NCI-H2227 treated with DMSO at 0.1 percent for 48 hours (cell line): ENCODE measurements around the gene DENND10.
"Not testable (repeated sequence)": the region's sequence is repeated elsewhere in the genome, so short reads cannot be mapped to it uniquely, and the experiment has no call there.

Source experiments
- DNase-seq: peaks from one replicate; lab custom pipeline; 2025; lab: John Stamatoyannopoulos, UW

The DENND10 gene

GRCh38 chr10:119167041-119167440 is 63.1 kb downstream of the DENND10 start:
- DNase-seq = no peak

GRCh38 chr10:119174109-119174508 is 70.2 kb downstream of the DENND10 start:
- DNase-seq = no peak

- DNase-seq = no peak
Measured at GRCh38 chr10:119176166-119176565, 72.3 kb downstream of the DENND10 start.

GRCh38 chr10:119177708-119178371 is 73.9 kb downstream of the DENND10 start:
- DNase-seq = no peak

DNA sequence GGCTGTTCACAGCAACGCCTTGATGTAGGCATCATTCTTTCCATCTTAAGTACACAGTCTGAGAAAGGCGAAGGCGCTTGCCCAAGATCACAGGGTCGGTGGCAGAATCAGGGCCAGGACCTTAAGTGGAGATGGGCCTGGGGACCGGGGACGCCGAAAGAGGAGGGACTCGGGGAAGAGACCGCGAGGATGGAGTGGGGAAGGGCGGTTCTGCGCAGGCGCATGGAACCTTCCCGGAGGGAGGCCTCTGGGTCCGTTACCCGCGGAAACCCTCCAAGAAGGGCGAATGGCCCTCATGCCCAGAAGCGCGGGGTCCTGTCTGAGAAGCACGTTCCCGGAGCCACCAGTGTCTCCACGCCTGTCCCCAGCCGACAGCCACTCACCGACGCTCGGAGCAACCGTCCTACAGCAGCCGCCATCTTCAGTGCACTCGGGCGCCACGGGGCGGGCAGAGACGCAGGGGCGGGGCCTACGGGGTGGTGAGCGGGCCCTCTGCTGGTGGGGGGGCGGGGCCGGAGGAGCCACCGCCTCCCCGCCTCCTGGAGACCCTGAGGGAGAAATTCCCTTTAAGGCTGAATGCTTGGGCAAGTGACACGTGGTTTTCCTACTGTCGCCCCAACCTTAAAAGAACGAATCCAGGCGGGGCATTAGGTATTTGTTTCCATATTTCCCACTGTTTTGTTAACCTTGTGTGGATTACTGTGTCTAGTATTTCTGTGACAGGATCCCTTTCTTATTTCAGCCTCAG is 74.6 kb downstream of the DENND10 start, which contains the start of gene PRDX3:
Gene PRDX3 (minus strand): TSS at position 441 of the 748 bp plus-strand sequence. CDS start 22 bp downstream, at position 419.
- peak; percentile 92 for DNase-seq

GRCh38 chr10:119180850-119181400 is 77.0 kb downstream of the DENND10 start:
- DNase-seq = not testable (repeated sequence)

DNA sequence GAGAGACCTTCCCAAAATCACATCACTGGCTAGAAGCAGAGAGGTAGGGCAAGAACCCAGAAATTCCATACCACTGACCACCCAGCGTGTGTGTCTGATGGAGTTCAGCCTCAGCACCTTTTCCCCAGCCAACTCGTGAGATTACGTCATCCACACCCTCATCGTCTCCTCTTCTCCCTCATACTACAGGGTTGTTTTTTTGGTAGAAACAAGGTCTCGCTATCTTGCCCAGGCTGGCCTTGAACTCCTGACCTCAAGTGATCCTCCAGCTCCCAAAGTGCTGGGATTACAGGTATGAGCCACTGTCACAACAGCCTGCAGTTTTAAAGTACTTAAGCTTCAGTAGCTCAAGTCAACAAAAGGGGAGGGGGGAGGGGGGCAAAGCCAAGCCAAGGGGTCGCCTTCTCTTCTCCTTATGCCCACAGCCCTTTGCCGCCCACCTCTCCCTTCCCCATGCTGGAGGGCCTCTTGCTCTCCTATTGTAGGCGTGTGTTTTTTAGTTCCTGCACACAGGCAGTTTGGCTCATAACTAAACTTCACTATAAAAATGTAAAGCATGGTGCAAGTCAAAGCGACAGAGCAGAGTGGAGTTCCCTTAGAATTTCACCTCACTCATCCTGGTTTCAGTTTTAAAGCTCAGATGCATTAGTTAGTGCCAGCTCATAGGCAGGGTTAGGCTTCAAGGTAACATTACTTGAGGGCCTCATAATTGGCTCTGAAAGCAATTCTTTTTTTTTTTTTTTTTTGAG is 79.9 kb downstream of the DENND10 start:
- no peak for DNase-seq
